ENCODE data around the gene DNAH9.

The DNAH9 gene

DNA sequence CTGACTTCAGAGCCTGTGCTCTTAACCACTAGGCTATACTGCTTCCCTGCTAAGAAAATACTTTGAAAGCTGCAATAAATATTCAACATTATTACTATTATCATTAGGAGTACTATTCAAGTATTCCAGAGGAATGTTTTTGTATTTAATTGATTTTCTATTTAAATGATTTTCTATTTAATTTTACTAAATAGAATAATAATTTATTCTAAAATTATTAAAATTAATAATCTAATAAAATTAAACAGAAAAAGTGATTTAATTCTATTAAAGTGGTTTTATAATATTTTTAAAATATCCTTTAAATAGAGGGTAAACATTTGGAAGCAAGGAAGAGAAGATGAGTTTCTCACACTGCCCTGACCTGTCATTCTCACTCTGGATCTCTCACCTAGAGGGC, 173.8 kb downstream of the DNAH9 start:
- DNase-seq: no peak

DNA sequence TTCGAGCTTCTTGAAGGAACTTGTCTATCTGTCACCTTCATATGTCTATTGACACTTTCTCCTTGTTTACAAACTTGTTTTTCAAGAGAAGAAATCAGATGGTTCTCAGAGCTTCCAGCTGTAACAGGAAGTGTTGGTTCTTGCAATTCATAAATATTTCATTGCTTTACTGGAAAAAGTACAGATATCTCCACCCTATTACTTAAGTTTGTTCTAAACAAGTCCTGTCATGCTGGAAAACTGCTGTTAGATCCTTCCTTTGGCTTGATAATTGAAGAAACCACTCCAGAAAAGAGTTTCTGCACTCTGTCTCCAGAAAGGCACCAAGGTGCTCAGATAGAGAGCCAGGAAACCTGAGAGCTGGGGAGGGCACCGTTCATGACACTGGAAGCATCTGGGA, 181.6 kb downstream of the DNAH9 start:
- no peak for DNase-seq

DNA sequence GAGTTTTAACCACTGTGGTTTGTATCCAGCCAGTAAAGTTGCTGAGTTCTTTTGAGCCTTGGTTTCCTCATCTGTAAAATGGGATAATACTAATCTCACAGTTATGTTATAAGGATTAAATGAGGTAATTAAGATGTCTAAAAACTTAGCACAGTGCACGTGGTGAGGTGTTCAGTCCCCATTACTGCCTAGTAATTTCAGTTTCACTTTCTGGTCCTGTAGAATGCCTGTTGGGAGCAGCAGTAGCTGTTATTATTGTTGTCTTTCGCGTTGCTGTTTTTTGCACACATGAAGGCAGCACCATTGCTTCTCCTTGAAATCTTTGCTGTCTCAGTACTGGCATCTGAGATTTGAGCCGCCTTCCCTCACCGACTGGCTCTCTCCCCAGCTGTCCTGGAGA, 182.4 kb downstream of the DNAH9 start:
- no peak for DNase-seq

DNA sequence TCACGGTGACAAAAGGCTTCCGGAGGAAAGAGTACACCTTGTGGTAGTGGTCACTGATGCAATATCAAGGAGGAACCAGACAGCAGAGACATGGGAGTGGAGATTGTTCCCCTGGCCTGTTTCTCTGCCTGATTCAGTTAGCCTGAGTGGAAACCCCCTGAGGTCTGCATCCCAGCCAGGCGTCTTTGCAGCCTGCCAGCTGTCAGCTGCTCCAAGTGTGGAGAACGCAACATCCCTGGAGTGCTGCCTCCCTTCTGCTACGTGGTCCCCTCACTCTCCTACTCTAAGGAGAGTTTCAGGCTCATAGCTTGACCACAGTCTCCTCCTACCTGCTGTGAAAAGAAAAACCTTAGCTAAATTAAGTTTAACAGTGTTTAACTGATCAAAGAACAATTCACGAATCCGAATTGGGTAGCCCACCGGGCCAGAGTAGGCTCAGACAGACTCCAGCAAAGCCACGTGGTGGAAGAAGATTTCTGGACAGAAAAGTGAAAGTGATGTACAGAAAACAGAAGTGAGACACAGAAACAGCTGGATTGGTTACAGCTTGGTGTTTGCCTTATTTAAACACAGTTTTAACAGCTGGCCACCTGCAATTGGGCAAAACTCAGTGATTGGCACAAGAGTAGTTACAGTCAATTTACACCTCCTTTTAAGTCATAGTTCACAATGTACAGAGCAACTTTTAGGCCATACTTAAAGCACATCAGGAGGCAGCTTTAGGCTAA, 188.6 kb downstream of the DNAH9 start:
- no peak for DNase-seq

DNA sequence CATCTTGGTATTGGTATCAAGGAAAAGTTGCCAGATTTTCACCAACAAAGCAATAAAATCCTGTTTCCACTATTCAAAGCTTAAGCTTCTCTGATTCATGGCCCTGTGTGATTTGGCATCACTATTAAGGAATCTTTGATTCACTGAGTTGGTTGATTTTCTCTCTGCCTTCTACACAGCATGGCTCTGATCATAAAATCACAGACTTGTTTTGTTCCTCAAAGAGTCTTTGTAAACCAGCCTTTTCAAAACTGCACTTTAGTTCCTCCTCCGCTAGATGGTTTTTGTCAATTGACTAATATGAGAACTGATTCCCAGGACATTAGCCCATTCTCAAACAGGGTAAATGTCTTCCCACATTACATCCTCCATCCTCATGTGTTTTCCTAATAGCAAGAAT, 197.6 kb downstream of the DNAH9 start:
- no peak for DNase-seq

DNA sequence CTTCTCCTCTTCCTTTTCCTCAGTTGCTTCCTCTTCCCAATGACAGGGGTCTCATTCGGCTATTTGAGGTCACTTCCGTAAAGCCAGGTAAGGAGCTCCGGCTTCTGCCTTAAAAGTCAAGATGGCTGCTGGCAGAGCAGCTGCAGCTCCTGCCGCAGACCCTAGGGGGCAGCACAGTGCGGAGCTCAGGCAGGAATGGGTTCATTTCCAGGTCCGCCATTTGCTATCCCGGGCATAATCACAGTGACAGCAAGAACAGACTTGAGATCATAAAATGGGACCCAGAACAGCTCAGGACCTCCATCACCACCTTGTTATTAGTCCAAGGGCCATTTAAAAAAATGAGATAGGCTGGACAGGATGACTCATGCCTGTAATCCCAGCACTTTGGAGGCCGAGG, 199.5 kb downstream of the DNAH9 start:
- DNase-seq: no peak

DNA sequence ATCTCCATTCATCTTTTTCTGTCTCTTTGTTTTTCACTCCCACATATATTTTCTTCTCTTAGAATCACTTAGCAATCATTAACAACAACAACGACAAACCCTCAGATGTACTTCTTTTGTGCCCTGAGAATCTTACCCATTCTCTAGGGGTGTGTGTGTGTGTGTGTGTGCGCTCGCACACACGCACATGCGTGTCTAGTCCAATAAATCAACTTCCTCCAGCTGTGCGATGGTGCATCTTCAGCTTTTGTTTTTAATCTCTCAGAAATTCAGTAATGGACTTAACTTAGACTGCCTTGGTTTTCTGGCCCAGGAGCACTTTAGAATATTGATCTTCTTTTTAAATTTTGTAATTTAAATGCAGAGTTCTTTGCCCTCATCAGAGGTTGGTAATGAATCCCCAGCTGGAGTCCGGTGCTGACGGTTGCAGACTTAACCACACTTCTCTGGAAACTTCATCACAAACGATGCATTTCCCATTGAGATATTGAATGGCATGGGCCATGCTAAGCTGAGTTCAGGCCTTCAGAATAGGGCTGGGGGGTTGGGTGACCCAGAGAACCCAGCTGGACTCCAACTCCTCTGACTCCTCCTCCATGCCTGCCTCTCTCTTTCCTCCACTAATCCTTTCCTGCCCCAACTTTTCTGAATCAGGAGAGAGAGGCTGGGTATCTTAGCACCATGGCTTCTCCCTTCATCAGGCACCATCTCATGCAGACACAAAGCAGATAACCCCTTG, 205.1 kb downstream of the DNAH9 start:
- no peak for DNase-seq

DNA sequence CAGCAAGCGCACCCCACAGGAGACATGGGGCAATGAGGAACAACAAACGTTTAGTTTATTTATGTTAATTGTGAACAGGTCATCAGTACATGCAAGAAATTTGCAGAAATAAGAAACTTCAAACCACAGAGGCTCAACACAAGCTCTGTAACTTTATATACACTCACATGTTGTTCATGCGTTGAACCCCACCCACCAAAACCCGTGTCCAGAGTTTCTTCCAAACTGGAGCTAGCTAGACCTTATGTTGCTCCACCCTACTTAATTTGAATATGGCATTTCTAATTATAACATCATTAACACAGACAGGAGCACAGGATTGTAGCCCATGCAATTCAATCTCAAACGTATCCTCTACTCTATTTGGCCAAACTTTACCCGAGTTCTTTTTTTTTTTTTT, 206.9 kb downstream of the DNAH9 start:
- DNase-seq: no peak

DNA sequence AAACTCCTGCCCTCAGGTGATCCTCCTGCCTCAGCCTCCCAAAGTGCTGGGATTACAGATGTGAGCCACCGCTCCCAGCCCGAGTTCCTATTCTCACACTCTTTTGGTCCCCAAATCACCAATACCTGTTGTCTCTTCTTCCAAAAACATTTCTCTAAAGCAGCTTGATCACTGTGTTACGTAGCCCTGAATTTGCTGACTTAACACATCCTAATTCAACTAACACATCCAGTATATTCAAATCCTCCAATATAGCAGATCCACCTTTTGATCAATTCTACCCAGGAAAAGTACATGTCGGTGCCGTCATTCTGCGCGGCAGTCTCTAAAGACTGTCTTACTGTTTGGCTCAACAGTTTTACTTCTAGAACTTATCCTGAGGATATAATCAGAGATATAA, 207.7 kb downstream of the DNAH9 start:
- no peak for DNase-seq

DNA sequence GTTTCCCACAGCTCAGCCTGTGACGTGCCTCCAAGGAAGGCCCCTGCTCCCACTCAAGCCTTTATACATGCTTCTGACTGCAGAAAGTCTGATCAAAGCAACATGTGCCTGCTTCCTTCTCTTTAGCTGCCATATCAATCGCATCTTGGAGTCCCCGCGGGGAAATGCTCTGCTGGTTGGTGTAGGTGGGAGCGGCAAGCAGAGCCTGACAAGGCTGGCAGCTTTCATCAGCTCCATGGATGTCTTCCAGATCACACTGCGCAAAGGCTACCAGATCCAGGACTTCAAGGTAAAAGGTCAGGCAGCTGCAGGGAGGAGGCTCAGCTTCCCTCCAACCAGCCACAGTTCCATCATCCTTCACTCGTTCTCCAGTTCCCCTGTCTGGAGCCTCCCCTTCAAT, 209.3 kb downstream of the DNAH9 start:
- DNase-seq: no peak

DNA sequence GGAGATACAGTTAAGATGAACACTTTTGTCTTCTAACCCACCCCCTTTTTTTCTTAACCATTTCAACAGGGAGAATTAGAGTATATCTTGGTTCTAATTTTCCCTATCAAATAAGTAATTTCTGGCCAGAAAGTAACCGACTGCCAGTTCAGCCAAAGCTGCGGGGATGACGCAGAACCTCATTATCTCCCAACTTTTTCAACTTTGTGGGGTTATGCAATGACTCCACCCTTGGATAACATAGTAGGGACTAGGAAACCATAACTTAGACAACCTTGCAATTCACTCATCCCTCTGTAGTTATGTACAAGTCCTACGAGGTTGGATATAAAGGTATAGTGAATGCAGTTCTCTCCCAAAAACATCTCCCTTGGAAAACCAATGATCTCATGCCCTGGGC, 215.0 kb downstream of the DNAH9 start:
- no peak for DNase-seq

DNA sequence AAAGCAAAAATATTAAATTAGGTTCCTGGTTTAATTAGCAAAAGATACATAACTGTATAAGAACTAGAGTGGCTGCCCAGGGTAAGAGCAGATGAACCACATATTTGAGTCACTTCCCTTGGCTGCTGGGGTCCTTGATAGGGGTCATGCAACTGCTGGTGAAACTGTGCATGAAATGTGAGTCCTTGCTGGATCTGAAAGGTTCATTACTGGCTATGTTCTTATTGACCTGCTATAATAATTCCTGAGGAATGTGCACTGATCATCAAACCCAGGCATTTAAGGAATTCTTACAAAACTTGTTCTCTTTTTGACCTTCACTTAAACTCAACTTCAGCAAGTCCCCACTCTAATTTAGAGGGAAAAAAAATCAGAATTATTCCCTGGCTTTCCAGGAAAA, 215.6 kb downstream of the DNAH9 start:
- no peak for DNase-seq

DNA sequence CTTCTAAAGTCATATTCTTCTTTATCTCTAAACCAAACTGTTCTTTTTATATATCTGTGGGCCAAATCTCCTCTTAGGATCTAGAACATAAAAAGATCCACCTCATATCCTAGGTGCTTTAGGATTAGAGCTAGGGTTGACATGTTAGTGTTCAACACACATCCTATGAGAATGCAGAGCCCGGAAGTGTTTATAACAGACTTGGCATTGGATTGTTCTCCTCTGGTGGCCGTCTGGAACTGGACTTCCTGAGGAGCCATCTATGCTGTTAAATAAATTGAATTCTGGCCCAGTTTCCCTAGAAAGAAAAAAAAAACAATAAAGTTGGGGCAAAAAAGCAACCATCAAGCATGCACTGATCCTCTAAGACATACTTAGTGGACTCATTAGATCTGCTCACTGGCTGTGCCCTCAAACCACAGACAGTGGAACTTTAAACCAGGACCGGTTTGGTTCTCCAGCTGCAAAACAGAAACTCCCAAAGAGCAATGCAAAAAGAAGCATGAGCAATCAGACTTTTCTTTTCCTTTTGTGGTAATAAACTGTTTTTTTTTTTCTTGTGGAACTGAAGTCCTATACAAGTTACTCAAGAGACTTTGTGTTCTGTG, 216.5 kb downstream of the DNAH9 start:
- DNase-seq: no peak

DNA sequence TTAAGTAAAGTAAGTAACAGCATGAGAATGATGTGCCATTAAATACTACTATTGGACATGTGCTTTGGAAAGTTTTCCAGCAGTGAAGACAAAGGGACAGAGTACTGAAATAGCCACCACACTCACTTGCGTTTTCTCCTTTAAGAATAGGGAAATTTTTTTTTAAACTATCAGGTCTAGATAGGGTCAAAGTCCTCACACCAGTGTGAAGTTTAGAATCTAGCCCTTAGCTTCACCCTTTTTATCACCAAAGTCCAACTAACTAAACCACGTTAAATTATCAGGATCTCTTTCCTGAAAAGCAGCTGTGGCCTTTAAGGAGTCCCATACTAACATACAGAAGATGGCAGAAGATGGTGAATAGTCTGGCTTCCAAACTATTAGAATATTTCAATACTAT, 218.1 kb downstream of the DNAH9 start:
- DNase-seq: no peak

DNA sequence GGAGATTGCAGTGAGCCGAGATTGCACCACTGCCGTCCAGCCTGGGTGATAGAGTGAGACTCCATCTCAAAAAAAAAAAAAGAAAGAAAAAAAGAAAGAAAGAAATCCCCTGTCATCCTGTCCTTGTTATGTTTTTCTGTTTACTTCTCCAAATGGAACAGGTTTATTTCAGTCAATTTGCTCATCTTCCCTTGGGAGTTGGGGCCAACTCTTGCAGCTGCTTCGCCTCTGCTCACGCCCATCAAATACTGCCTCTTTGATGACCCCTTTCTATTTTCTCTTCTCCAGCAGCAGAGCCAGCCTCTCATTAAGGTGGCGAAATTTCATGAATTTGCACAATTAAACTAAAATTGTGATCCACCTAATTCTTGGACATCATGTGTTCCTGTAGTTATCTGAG, 225.6 kb downstream of the DNAH9 start:
- no peak for DNase-seq

DNA sequence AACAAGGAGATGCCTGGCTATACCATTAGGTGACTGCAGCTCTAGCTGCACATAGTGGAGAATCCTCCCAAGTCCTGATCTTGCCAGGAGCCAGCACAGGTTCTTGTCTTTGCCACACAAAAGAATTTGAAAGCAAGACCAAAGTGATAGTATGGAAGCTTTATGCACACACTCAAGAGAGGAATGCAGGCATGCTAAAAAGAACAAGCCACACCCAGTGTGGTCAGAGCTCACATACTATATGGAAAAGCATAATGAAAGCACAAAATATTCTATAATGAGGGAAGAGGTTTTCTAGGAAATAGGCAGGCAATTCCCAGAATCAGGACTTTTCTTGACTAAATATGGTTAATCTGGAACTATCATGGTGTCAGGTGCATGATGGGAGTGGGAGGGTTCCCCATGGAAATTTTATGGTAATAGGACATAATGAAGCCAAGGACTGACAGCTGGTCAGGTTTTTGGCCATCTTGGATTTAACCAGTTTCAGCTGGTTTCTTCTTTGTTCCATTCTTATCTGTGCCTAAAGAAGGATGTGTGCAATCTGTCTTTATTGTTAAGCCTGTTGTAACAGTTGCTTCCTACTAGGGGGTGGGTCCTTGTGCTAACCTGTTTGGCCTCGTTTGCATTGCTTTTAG, 227.4 kb downstream of the DNAH9 start:
- DNase-seq: no peak

DNA sequence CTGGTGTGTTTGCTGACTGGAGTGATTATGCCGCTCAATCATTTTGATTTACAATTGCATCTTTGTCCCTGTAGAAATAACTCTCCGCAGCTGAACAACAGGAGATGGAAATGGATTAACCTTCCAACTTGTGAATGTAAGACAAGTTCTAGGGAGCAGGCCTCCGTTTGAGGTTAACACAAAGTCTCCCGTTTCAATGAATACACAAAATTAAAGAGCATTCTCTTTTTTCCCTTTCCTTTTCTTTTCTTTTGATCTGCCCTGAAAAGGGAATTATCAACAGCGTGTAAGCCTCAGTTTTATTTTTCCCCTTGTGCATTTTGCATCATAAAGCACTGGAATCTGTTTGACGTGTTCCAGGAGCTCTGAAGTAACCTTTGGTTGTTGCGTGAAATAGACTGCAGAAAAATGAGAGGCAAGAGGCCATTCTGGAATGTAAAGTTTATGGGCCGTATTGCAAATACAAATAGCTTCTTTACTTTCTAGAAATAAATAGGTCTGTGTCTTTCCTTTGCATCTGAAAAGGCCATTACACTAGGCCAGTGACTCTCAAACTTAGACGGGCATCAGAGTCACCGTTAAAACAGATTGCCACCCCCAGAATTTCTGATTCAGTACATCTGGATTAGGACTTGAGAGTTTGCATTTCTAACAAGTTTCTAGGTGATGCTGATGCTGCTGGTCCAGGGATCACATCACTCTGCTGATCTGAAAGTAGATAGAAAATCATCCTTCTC, 234.3 kb downstream of the DNAH9 start:
- DNase-seq: no peak

DNA sequence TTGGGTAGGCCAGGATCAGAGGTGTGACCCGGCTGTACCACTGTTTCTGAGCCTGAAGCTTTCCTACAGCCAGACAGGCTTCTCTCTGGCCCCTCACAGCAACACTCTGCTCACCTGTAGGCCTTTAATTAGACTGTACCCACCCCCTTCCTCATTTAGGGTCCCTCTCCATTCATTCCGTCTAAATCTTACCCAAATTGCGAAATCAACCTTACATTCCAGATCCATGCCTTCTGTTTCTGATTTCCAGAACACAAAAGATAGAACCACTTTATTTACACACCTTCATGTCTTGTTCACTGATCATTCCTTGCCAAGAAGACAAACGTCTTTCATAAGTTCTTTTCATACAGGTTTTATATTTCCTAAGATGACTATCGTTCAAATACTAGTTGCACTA, 238.2 kb downstream of the DNAH9 start:
- DNase-seq: no peak

DNA sequence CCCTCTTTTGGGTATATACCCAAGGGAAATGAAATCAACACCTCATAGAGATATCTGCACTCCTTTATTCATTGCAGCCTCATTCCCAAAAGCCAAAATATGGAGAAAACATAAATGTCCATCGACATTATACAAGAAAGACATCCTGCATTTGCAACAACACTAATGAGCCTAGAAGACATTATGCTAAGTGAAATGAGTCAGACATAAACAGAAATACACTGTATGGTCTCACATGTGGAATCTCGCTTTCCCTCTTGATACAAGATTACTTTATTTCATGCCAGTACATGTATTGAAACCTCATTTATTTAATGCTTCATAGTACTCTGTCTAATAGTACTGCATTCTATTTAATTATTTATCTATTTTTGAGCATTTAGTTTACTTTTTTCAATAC, 241.8 kb downstream of the DNAH9 start:
- DNase-seq: no peak

DNA sequence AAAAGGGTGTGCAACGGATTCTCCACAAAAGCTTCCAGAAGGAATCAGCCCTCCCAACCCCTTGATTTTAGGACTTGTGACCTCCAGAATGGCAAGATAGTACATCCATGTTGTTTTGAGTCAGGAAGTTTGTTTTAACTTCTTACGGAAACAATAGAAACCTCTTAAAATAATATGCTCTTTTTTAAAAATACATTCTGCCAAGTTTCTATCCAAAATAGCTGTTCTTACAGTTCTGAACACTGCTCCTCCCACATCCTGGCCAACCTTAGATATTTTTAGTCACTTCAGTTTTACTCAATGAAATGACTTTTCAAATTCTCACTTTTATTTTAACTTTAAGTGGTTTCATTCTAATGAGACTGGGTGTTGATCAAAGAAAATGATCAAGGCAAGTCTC, 242.6 kb downstream of the DNAH9 start:
- DNase-seq: no peak

DNA sequence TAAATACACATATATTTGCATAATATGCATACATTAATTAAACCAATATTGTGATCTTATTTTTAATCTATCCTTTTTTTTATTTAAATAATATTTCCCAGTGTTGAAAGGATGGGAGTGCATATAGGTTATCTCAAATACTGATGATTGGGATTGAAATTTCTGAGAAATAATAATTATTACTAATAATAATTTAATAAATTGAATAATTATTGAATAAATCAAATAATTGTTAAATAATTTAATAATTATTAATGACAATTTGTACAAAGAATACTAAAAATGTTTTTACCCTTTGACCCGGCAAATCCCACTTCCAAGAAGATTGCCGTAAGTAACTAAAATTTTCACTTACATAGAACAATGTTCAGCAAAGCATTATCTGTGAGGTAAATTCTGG, 250.1 kb downstream of the DNAH9 start:
- DNase-seq: no peak

DNA sequence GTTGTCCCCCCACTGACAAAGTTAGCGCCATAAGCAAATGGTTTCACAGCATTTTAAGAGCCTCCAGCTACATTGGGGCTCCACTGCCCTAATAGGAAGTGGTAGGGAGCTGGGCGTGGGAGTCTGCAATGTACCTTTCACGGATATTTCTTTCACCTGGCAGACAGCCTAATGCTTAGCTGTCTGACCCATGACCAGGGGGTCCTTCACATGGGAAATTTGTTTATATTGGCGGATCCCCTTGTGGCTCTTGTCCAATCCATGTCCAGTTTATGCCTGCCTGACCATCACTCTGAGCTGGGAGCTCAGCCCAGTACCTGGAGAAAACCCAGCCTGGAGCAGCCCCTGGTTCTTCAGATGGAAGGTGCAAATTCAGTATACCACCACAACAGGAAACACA, 254.0 kb downstream of the DNAH9 start:
- DNase-seq: no peak

DNA sequence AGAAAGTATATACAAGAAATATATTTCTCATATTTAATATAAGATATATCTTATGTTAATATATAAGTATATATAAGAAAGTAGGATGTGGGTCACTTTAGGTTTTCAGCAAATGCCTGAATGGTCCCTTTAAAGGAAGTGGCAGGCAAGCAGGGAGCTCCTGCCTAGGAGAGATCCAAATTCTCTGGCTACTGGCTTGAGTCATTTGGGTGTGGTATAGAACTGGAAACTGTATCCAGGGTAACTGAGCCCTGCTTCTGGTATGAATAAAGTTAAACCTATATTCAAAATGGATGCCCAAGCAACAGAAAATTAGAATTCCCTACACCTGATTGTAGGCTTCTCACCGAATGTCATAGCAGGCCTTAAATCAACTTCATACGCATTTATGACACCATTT, 254.6 kb downstream of the DNAH9 start:
- DNase-seq: no peak

All from activated CD4-positive, alpha-beta T cell treated with anti-CD3 and anti-CD28 coated beads, Interleukin-2, amount 50 U/mL, for 16 hours (primary cell).